ENCODE data around the gene SPATA13.
A peak's percentile ranks its signal among the peaks of the same experiment; 100 is the strongest.
"Not testable (repeated sequence)": the region's sequence is repeated elsewhere in the genome, so short reads cannot be mapped to it uniquely, and the experiment has no call there.

The SPATA13 gene

DNA sequence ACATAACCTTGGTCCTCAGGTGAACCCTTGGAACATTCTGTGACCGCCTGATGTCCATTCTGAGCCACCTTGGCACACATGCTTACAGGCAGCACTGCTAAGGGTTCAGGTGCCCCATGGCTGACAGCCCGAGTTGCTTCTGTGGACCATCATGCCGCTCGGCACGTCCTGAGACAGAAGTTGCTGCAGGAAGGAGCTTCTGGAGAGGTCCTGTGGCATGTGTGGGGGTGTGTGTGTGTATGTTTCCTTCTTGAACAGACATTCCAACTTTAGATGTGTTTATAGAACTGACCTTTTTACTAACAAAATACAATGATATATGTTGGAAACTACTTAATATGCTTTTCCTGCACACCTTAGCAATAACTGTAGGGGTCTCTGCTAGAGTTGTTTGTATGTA is 144.1 kb downstream of the SPATA13 start:
- DNase-seq (ENCODE audit: low read depth): no peak
- TF ChIP-seq CTCF (conservative IDR thresholded peaks at IDR 0.05; ENCODE audit: low read length): no peak
- H3K4me3 ChIP-seq (ENCODE audit: low read length): no peak overlapping the region

DNA sequence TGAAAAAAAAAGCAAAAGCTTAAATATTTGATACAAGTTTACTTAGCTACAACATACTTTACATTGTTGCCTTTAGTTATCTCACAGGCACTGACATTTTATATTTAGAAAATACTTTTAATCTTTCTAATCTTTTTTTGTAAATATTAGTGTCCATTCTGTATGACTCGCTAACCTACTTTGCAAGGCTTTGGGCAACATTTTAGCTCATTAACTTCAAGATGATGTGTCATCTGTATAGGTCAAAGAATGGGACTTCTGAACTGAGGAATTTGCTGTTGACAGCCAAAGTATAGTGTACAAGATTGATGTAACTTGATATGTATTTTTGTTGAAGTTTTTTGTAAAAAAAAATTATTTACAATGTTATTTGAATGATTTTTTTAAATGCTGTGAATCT is 146.1 kb downstream of the SPATA13 start:
- DNase-seq (ENCODE audit: low read depth): peak; percentile 48
- no peak overlapping the region for H3K4me3 ChIP-seq (ENCODE audit: low read length)
- no peak for TF ChIP-seq CTCF (conservative IDR thresholded peaks at IDR 0.05; ENCODE audit: low read length)

GRCh38 chr13:24307211-24308067 is 146.9 kb downstream of the SPATA13 start:
- no peak for DNase-seq (ENCODE audit: low read depth)
- H3K4me3 ChIP-seq (ENCODE audit: low read length): no peak overlapping the region
- no peak for TF ChIP-seq CTCF (conservative IDR thresholded peaks at IDR 0.05; ENCODE audit: low read length)

DNA sequence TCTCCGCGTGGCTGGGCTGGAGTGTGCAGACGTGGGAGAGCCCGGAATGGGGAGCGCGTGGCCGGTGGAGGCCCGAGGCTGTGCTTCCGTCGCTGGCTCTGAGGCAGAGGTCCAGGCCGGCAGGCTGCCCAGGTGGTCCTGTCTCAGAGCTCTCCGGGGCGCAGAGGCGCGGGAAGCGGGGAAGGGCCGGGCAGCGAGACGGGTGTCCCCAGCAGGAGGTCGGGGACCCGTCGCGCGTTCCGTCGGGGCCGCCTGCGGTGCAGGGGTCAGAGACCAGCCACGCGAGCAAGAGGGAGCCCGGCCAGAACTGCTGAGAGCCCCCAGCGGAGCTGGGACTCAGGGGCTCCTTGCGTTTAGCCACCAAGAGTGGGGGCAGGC is 147.5 kb downstream of the SPATA13 start:
- H3K4me3 ChIP-seq (ENCODE audit: low read length): no peak overlapping the region
- no peak for DNase-seq (ENCODE audit: low read depth)
- TF ChIP-seq CTCF (conservative IDR thresholded peaks at IDR 0.05; ENCODE audit: low read length): no peak

DNA sequence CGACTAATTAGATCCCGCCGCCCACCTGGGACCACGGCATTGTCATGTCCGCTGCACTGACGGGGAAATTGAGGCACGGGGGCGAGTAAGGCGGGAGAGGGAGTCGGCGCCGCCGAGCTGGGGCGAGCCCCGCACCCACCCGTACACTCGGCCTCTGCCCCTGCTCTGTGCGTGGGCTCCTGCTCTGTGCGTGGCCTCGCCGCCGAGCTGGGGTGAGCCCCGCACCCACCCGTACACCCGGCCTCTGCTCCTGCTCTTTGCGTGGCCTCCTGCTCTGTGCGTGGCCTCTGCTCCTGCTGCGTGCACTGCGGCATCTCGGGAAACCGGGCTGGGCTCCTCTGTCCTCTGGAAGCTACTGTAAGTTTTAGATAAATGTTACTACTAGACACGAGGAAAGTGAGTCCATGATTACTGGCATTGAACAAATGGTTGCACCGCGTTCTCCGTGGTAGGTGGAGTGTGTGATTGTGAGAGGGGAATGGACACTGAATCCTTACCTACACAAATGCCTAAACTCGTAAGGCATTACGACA is 148.0 kb downstream of the SPATA13 start:
- TF ChIP-seq CTCF (conservative IDR thresholded peaks at IDR 0.05; ENCODE audit: low read length): no peak
- no peak overlapping the region for H3K4me3 ChIP-seq (ENCODE audit: low read length)
- no peak for DNase-seq (ENCODE audit: low read depth)

DNA sequence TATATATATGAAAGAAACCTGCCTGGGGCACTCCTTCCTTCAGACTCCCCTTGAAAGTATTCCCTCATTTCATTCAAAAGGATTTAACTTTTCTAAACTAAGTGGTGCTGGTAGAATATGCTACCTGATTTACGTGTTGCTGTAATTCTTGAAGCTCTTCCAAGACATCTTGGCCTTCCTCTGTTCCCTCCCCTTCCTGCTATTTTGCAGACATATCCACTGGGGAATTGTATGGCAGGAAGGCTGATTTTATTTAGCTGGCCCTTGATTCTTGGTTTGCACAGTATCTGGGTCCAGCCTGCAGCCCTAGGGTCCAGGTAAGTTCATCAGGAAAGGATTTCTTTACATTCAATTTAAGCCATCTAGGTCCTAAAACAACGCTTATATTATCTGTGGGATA is 148.8 kb downstream of the SPATA13 start, which contains the start of gene C1QTNF9:
Gene C1QTNF9 (plus strand): TSS at position 281 of the 400 bp plus-strand sequence. CDS start 6,424 bp downstream, outside the sequence.
- H3K4me3 ChIP-seq (ENCODE audit: low read length); DNase-seq (ENCODE audit: low read depth): not testable (repeated sequence)

DNA sequence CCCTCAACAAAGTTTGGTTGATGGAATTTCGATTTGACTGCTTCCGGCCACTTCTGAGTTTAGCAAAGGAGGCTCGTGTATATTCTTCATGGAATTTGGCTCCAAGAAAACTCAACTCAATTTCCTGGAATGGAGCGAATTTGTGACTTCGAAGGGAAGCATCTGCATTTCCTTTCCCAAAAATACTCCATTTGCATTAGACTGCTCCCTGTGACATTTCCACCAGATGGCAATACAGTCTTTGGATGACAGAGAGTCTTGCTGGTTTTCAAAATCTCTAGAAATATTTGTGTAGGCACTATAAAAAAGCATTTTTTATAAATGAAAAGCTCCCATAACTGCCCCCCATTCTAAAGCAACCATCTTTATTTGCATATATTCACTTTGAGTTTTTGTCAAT is 152.9 kb downstream of the SPATA13 start:
- H3K4me3 ChIP-seq (ENCODE audit: low read length): no peak overlapping the region
- TF ChIP-seq CTCF (conservative IDR thresholded peaks at IDR 0.05; ENCODE audit: low read length): peak; percentile 47
- DNase-seq (ENCODE audit: low read depth): peak; percentile 12

GRCh38 chr13:24317835-24318234 is 157.3 kb downstream of the SPATA13 start:
- DNase-seq (ENCODE audit: low read depth); H3K4me3 ChIP-seq (ENCODE audit: low read length): not testable (repeated sequence)

DNA sequence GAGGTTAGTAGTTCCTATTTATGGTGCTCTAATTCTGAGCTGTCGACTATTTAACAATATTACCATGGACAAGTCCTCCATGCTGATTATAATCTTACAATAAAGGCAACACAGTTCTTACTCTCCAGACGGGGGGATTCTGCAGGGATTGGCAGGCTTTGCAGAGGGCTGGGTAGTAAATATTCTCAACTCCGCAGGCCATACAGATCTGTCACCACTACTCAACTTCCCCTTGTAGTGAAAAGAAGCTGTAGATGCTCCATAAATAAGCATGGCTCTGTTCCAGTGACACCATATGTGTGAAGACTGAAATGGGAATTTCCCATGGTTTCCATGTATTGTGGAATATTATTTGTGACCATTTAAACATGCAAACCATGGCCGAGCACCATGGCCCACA is 158.4 kb downstream of the SPATA13 start:
- not testable (repeated sequence) for H3K4me3 ChIP-seq (ENCODE audit: low read length); DNase-seq (ENCODE audit: low read depth)

- not testable (repeated sequence) for DNase-seq (ENCODE audit: low read depth); H3K4me3 ChIP-seq (ENCODE audit: low read length)
Observed at GRCh38 chr13:24319641-24320040, 159.1 kb downstream of the SPATA13 start.

GRCh38 chr13:24321416-24321815 is 160.9 kb downstream of the SPATA13 start:
- DNase-seq (ENCODE audit: low read depth); H3K4me3 ChIP-seq (ENCODE audit: low read length): not testable (repeated sequence)

- not testable (repeated sequence) for DNase-seq (ENCODE audit: low read depth)
Observed at GRCh38 chr13:24322470-24322869, 161.9 kb downstream of the SPATA13 start.

More at GRCh38 chr13:24322470-24322869, 161.9 kb downstream of the SPATA13 start:
- H3K4me3 ChIP-seq (ENCODE audit: low read length): not testable (repeated sequence)

Measured in AG10803 (cell line).